ENCODE measurements around the gene SULT4A1. TPM values are rescaled to one million over a fixed set of nuclear protein-coding genes. Genes with fewer than 3 reads are reported as not detected.

Gene SULT4A1
- total RNA-seq, 1 donor from 2014 or later = 6.6 TPM

GRCh38 chr22:43835166-43835565 lies 27.1 kb downstream of the SULT4A1 start:
- no peaks in the 10 kb centered on the region for H3K4me1 Mint-ChIP-seq (ENCODE audit: low read depth)
- no peak for TF ChIP-seq CTCF (IDR thresholded peaks at IDR 0.05; ENCODE audit: unreplicated experiment)
- no peaks in the 10 kb centered on the region for H3K9me3 Mint-ChIP-seq (ENCODE audit: low read depth)
- no peak overlapping the region for H3K4me3 Mint-ChIP-seq (ENCODE audit: low read depth)
- DNase-seq (ENCODE audit: low spot score, unreplicated experiment) = no peak
- no peaks in the 10 kb centered on the region for H3K27me3 Mint-ChIP-seq
- peaks cover 3% of the 10 kb centered on the region for H3K36me3 Mint-ChIP-seq (ENCODE audit: insufficient read depth)
- H3K27ac Mint-ChIP-seq = no peak overlapping the region

- H3K27ac Mint-ChIP-seq = no peak overlapping the region
- no peaks in the 10 kb centered on the region for H3K4me1 Mint-ChIP-seq (ENCODE audit: low read depth)
- DNase-seq (ENCODE audit: low spot score, unreplicated experiment) = no peak
Measured at GRCh38 chr22:43833286-43834240, 28.8 kb downstream of the SULT4A1 start.

GRCh38 chr22:43832393-43833265 lies 29.7 kb downstream of the SULT4A1 start:
- Mint-ChIP-seq H3K36me3 (ENCODE audit: insufficient read depth) (peaks cover 3% of the 10 kb centered on the region), H3K27ac (no peak overlapping the region), H3K9me3 (ENCODE audit: low read depth) (no peaks in the 10 kb centered on the region), H3K27me3 (no peaks in the 10 kb centered on the region), H3K4me1 (ENCODE audit: low read depth) (no peaks in the 10 kb centered on the region), H3K4me3 (ENCODE audit: low read depth) (no peak overlapping the region)
- DNase-seq (ENCODE audit: low spot score, unreplicated experiment) = no peak
- TF ChIP-seq CTCF (IDR thresholded peaks at IDR 0.05; ENCODE audit: unreplicated experiment) = no peak

More at GRCh38 chr22:43833286-43834240, 28.8 kb downstream of the SULT4A1 start:
- peaks cover 3% of the 10 kb centered on the region for H3K36me3 Mint-ChIP-seq (ENCODE audit: insufficient read depth)
- no peak overlapping the region for H3K4me3 Mint-ChIP-seq (ENCODE audit: low read depth)
- H3K9me3 Mint-ChIP-seq (ENCODE audit: low read depth) = no peaks in the 10 kb centered on the region
- no peak for TF ChIP-seq CTCF (IDR thresholded peaks at IDR 0.05; ENCODE audit: unreplicated experiment)
- H3K27me3 Mint-ChIP-seq = no peaks in the 10 kb centered on the region

DNA sequence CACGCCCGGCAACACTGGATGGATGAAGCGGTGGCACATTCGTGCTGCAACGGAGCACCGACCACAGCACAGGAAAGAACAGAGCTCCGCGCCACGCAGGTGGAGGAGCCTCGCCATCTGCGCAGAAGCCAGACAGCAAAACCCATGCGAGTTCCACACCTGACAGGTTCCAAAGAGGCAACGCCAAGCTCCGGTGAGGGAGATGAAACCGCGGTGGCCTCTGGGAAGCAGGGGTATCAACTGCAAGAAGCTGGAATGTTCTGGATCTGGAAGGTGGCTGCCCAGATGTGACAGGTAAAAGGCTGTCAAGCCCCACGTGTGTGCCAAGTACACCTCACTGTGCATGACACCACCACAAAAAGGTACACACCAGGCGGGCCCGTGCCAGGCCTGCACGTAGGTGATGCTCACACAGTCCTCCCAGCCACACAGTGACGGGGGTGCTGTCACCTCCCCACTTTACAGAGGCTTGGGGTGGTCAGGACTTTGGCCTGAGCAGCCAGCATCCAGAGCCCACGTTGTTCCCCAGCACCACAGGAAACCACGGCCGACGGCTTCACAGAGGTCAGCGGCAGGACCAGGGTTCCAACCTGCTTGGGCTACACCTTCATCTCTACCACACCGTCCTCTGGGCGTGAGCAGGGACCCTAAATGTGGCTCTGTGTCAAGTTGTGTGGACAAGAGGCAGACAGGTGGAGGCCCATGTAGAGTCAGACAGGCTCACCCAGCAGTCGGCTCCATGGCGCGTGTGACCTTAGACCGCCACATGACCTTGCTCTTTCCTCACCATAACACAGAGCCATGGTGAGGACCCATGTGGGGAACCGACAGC lies 30.5 kb downstream of the SULT4A1 start:
- Mint-ChIP-seq H3K27ac (no peak overlapping the region), H3K4me1 (ENCODE audit: low read depth) (no peaks in the 10 kb centered on the region), H3K36me3 (ENCODE audit: insufficient read depth) (peaks cover 3% of the 10 kb centered on the region), H3K4me3 (ENCODE audit: low read depth) (no peak overlapping the region), H3K27me3 (no peaks in the 10 kb centered on the region), H3K9me3 (ENCODE audit: low read depth) (no peaks in the 10 kb centered on the region)
- no peak for DNase-seq (ENCODE audit: low spot score, unreplicated experiment)
- TF ChIP-seq CTCF (IDR thresholded peaks at IDR 0.05; ENCODE audit: unreplicated experiment) = no peak
